Measurements from ENCODE around the gene TMEM81. TPM values are rescaled to one million over a fixed set of nuclear protein-coding genes. Genes with fewer than 3 reads are reported as not detected.

Gene TMEM81
- total RNA-seq, 3 donors from 2014 or later: 2.3 to 3.1 (median 2.9) TPM

- peak; percentile 18 to 41 for ATAC-seq
- Mint-ChIP-seq H3K9me3 (no peaks in the 10 kb centered on the region), H3K27me3 (ENCODE audit: low read depth) (peaks cover 50% of the 10 kb centered on the region), H3K4me3 (no peak within 1 kb of the TSS), H3K4me1 (ENCODE audit: low read depth) (no peaks in the 10 kb centered on the region), H3K36me3 (ENCODE audit: insufficient read depth) (no peaks in the 10 kb centered on the region)
- no peak for DNase-seq
Observed at GRCh38 chr1:205042911-205043806, 41.1 kb downstream of the TMEM81 start, which contains the start of gene CNTN2. Gene CNTN2, plus strand, starts transcription at chr1:205043212. Its CDS starts 9,974 bp downstream, at chr1:205053186.

- Mint-ChIP-seq H3K4me1 (ENCODE audit: low read depth) (no peaks in the 10 kb centered on the region), H3K9me3 (no peaks in the 10 kb centered on the region), H3K27me3 (ENCODE audit: low read depth) (peaks cover 45% of the 10 kb centered on the region), H3K36me3 (ENCODE audit: insufficient read depth) (no peaks in the 10 kb centered on the region), H3K4me3 (no peak overlapping the region)
- DNase-seq (no peak), ATAC-seq (no peak)
Observed at GRCh38 chr1:205041998-205042910, 42.0 kb downstream of the TMEM81 start.

GRCh38 chr1:205041001-205041715, 43.1 kb downstream of the TMEM81 start:
- Mint-ChIP-seq H3K9me3 (no peaks in the 10 kb centered on the region), H3K4me3 (no peak overlapping the region), H3K36me3 (ENCODE audit: insufficient read depth) (no peaks in the 10 kb centered on the region), H3K4me1 (ENCODE audit: low read depth) (no peaks in the 10 kb centered on the region), H3K27me3 (ENCODE audit: low read depth) (peaks cover 42% of the 10 kb centered on the region)
- DNase-seq: no peak
- no peak for ATAC-seq

- Mint-ChIP-seq H3K27me3 (ENCODE audit: low read depth) (peaks cover 22% of the 10 kb centered on the region), H3K9me3 (peaks cover 7% of the 10 kb centered on the region), H3K4me3 (no peak overlapping the region), H3K36me3 (ENCODE audit: insufficient read depth) (no peaks in the 10 kb centered on the region), H3K4me1 (ENCODE audit: low read depth) (no peaks in the 10 kb centered on the region)
- DNase-seq (no peak), ATAC-seq (no peak)
Observed at GRCh38 chr1:205038132-205038786, 46.0 kb downstream of the TMEM81 start.

GRCh38 chr1:205037539-205037938, 46.7 kb downstream of the TMEM81 start:
- peaks cover 7% of the 10 kb centered on the region for H3K9me3 Mint-ChIP-seq
- DNase-seq (no peak), ATAC-seq (no peak)
- no peaks in the 10 kb centered on the region for H3K4me1 Mint-ChIP-seq (ENCODE audit: low read depth)
- no peaks in the 10 kb centered on the region for H3K36me3 Mint-ChIP-seq (ENCODE audit: insufficient read depth)
- no peak overlapping the region for H3K4me3 Mint-ChIP-seq
- peaks cover 19% of the 10 kb centered on the region for H3K27me3 Mint-ChIP-seq (ENCODE audit: low read depth)

Other genes starting within 250 kb of the TMEM81 start
- gene NFASC, start 213.6 kb downstream of the TMEM81 start, total RNA-seq: under 1 TPM; 0.13 to 0.41 (median 0.13) TPM
- not detected for gene CNTN2, start 41.2 kb downstream of the TMEM81 start, total RNA-seq
- gene RBBP5, start 37.5 kb upstream of the TMEM81 start, total RNA-seq: 10 to 100 TPM; 27.4 to 36.2 (median 31.2) TPM
- gene DSTYK, start 127.2 kb upstream of the TMEM81 start, total RNA-seq: 10 to 100 TPM; 13.8 to 15.9 (median 15.0) TPM
- 10 to 100 TPM in 2 of 3 donors, 1 to 10 TPM in 1; 7.8 to 13.6 (median 11.5) TPM for gene TMCC2, start 143.5 kb upstream of the TMEM81 start, total RNA-seq
- 1 to 10 TPM; 1.4 to 1.7 (median 1.5) TPM for gene NUAK2, start 237.3 kb upstream of the TMEM81 start, total RNA-seq

All from activated T-cell treated with anti-CD3 and anti-CD28 coated beads, Interleukin-2, amount 50 U/mL, for 4 hours (primary cell).